GM12801 (cell line): ENCODE data around the gene RNASEH2A.

Source experiments
- TF ChIP-seq, protein P1 (sequence below): IDR thresholded peaks from one replicate; pipeline ENCODE4 v1.5.1; 2011; ENCODE audit warnings: control low read depth; ENCODE audit not compliant: insufficient read length; ENCODE audit errors: extremely low read depth

Gene RNASEH2A

DNA sequence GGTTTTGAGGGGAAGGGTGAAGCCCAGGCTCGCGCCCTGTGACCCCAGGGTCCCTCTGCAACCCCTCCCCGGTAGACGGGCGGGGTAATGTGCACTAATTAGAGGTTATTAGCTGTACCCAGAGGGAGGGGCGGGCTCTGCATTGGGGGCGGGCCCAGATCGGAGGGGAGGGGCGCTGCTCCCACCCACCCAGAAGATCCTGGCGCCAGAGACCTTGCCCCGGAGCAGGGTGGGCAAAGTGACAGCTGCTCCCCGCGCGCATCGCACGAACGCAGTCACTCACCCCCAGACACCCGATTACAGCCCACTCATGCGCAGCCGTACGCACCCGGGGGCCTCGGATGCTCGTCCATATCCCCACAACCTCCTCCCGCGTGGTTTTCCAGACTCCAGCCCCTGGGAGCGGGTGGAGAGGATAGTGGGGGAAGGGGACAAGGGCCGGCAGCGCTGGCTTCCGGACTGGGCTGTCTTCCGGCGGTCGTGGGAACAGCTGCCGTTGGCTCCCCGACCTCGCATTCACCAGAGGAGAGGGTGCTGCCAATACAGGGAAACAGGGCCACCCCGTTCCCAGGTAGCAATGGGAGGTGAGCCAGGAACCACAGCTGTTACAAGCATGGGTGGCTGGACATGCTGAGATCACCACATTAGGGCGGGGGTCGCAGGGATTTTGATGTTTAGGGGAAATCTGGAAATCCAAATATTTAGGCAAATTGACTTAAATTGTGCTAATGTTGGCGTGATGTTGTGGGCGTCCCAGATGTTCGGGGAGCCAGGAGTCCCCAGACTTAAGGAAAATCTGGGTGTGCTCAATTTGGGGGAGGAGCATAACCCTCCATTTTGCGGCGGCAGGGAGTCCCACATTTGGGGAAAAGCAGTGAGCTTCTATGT, 28.1 kb upstream of the RNASEH2A start:
- TF ChIP-seq, protein P1, sequence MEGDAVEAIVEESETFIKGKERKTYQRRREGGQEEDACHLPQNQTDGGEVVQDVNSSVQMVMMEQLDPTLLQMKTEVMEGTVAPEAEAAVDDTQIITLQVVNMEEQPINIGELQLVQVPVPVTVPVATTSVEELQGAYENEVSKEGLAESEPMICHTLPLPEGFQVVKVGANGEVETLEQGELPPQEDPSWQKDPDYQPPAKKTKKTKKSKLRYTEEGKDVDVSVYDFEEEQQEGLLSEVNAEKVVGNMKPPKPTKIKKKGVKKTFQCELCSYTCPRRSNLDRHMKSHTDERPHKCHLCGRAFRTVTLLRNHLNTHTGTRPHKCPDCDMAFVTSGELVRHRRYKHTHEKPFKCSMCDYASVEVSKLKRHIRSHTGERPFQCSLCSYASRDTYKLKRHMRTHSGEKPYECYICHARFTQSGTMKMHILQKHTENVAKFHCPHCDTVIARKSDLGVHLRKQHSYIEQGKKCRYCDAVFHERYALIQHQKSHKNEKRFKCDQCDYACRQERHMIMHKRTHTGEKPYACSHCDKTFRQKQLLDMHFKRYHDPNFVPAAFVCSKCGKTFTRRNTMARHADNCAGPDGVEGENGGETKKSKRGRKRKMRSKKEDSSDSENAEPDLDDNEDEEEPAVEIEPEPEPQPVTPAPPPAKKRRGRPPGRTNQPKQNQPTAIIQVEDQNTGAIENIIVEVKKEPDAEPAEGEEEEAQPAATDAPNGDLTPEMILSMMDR, result no peak

DNA sequence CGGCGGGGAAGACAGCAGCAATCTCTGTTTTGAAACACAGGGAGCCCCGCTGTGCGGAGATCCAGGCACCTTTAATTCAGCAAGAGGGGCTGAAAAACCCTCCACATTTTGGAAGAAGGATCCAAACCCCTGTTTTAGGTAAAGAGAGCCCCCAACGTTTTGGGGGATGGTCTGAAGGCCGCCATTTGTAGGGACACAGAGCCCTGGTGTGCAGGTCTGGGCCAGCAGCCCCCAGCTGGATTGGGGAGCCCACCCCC, 27.6 kb upstream of the RNASEH2A start:
- TF ChIP-seq, protein P1, result no peak

DNA sequence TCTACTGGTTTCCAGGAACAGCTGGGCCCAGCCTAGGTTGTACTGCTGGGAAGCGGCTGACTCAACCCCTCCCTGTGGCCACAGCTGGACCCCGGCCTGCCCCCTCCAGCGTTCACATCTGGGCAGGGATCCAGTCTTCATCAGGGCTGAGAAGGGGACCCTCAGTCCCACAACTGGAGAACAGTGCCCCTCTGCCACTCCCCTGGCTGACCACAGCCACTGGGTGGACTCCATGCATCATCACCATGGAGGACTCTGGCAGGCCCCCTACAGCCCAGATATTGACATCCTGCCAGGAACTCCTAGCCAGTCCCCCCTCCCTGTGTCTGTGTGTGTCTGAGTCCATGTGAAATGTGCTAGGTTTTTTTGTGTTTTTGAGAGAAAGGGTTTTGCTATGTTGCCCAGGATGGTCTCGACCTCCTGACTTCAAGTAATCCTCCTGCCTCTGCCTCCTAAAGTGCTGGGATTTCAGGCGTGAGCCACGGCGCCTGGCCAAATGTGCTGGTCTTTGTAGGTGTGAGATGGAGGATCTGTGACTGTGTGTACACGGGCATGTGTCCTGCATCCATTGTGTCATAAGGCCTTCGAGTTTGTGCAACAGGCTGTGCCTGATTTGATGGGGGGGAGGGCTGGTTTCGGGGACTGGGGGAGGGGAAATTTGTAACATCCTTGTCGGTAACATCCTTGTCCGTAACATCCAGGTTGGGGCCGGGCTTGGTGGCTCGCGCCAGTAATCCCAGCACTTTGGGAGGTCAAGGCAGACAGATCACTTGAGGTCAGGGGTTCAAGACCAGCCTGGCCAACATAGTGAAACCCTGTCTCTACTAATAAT, 27.0 kb upstream of the RNASEH2A start:
- TF ChIP-seq, protein P1, result no peak

DNA sequence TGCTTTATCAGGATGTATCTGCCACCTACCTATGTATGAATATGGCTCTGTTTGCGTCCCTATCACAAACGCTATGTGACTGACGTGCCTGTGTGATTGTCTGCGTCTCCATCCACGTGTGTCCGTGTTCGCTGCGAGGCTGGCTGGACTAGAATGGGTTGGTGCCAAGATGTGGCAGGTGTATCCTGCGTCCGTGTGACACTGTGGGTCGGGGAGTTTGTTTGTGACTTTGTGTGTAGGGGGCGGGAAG, 24.3 kb upstream of the RNASEH2A start:
- TF ChIP-seq, protein P1, result no peak

DNA sequence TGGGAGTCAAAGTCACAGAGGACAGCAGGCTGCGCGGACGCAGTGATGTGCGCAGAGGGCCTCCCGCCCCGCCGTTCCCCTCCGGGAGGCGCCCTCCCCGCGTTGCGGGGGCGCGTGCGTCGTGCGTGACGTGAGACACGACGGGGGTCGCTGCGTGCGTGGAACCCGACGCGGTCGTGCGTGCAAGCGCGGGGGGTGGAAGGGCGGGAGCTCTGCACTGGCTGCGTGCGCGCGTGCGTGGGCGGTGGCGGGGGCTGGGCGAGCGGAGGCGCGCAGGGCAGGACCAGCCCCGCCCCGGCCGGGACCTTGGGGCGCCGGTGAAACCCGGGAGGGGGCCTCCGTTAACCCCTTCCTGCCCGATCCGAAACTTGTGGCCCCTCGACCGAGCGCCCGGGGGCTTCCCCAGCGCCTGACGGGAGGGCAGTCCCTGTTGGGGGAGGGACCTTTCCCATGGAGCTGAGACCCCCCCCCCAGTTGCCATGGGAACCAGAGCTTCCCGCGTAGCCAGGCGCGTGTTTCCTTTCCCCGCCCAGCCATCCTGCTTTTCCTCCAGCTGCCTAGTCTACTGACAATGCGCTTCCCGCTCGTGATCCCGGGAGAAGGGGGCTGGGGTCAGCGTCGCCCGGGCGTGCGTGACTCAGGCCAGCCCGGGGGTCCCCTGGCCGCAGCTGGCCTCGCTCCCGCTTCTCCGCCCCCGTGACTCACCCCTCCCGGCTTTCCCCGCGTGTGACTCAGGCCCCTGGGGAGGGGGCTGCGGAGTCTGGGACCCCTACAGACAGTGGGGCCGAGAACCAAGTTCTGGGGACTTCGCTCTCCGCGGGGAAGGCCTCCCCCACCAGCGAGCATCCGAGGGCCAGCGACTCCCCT, 23.7 kb upstream of the RNASEH2A start:
- TF ChIP-seq, protein P1, result no peak

DNA sequence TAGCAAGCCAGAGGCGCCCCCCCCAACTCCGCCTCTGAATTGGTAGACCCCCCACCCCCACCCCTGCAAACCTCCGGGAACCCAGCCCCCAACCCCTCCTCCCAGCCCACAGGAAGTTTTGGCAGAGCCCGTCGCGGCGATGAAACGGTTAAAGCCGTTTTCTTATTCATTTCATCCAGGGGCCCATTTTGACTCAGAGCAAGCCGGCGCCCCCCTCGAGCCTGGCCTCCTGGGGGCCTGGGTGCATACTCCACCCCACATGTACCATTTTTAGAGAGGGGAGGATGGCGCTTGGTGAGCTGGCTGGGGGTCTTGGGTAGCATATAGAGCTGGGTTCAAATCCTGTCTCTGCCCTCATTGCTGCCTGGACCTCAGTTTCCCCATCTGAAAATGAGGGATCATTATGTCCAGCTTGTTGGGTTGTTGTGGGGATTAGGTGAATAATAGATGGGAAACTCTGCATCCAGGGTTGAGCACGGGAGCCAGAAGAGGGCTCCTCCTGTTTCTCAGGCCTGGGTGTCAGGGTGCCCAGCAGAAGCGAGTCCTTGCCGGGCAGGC, 23.0 kb upstream of the RNASEH2A start:
- TF ChIP-seq, protein P1, result no peak
